SW480 (cell line): Measurements from ENCODE around the gene ALKBH7.
"Not testable (repeated sequence)": the region's sequence is repeated elsewhere in the genome, so short reads cannot be mapped to it uniquely, and the experiment has no call there.

Source experiments
- DNase-seq: peaks from one replicate; pipeline ENCODE4 v3.0.0-alpha.2; 2016; ENCODE audit warnings: low spot score

The ALKBH7 gene

GRCh38 chr19:6372594-6373095, at the start of gene ALKBH7:
ALKBH7 (plus strand) TSS chr19:6372794; CDS start chr19:6372821, 27 bp downstream.
- peak; percentile 99 for DNase-seq

- no peak for DNase-seq
These were observed 47.8 kb upstream of the ALKBH7 start for GRCh38 chr19:6324757-6325156.

GRCh38 chr19:6325614-6326013, 47.0 kb upstream of the ALKBH7 start:
- no peak for DNase-seq

- no peak for DNase-seq
These were observed 45.8 kb upstream of the ALKBH7 start for GRCh38 chr19:6326815-6327214.

GRCh38 chr19:6333439-6333838, 39.2 kb upstream of the ALKBH7 start, which contains the start of gene ACER1:
ACER1 (minus strand) TSS chr19:6333612; CDS start chr19:6333551, 61 bp downstream.
- no peak for DNase-seq

- no peak for DNase-seq
These were observed 37.9 kb upstream of the ALKBH7 start for GRCh38 chr19:6334490-6335285.

GRCh38 chr19:6340493-6341201, 31.9 kb upstream of the ALKBH7 start:
- no peak for DNase-seq

- no peak for DNase-seq
These were observed 29.1 kb upstream of the ALKBH7 start for GRCh38 chr19:6343462-6343861.

GRCh38 chr19:6349271-6349670, 23.3 kb upstream of the ALKBH7 start:
- not testable (repeated sequence) for DNase-seq

GRCh38 chr19:6350688-6351087, 21.9 kb upstream of the ALKBH7 start:
- no peak for DNase-seq

GRCh38 chr19:6352381-6353165, 20.0 kb upstream of the ALKBH7 start:
- no peak for DNase-seq

GRCh38 chr19:6354098-6354674, 18.4 kb upstream of the ALKBH7 start:
- no peak for DNase-seq

- not testable (repeated sequence) for DNase-seq
These were observed 17.1 kb upstream of the ALKBH7 start for GRCh38 chr19:6355321-6356040.

- no peak for DNase-seq
These were observed 15.4 kb upstream of the ALKBH7 start for GRCh38 chr19:6357174-6357573.

- DNase-seq = no peak
These were observed 14.6 kb upstream of the ALKBH7 start for GRCh38 chr19:6358003-6358402.

GRCh38 chr19:6359568-6360341, 12.8 kb upstream of the ALKBH7 start:
- DNase-seq = no peak

- not testable (repeated sequence) for DNase-seq
These were observed 12.1 kb upstream of the ALKBH7 start for GRCh38 chr19:6360445-6360844.

- DNase-seq = not testable (repeated sequence)
These were observed 11.8 kb upstream of the ALKBH7 start for GRCh38 chr19:6360857-6361216.

GRCh38 chr19:6362027-6362350, 10.6 kb upstream of the ALKBH7 start:
- DNase-seq = no peak

GRCh38 chr19:6362351-6362801, 10.2 kb upstream of the ALKBH7 start:
- no peak for DNase-seq

GRCh38 chr19:6364353-6364752, 8.2 kb upstream of the ALKBH7 start:
- DNase-seq = no peak
